B cell (primary cell): Measurements from ENCODE around the gene ACSL1. TPM values are rescaled to one million over a fixed set of nuclear protein-coding genes. Genes with fewer than 3 reads are reported as not detected.
"Not testable (repeated sequence)": the region's sequence is repeated elsewhere in the genome, so short reads cannot be mapped to it uniquely, and the experiment has no call there.

Experiments
- ATAC-seq: fragments of 200-7000 bp; cut with Tn5 transposase; one replicate; pipeline ENCODE4 v1.10.0; 2021; ENCODE audit warnings: low read depth, mild to moderate bottlenecking, moderate number of reproducible peaks, moderate library complexity
- CTCF ChIA-PET: fragments of 350-600 bp; sonication (Branson Sonifier 250); formaldehyde crosslinking; loops from one replicate; lab custom pipeline; 2021; ENCODE audit warnings: antibody characterized with exemption, inconsistent platforms; lab: Charles Lee
- POLR2A ChIA-PET: fragments of 350-600 bp; sonication (Branson Sonifier 250); formaldehyde crosslinking; loops from one replicate; lab custom pipeline; 2021; ENCODE audit warnings: antibody characterized with exemption; lab: Charles Lee
- DNase-seq: peaks from one replicate; pipeline ENCODE4 v3.0.0; 2013
- H2AFZ ChIP-seq: 2 replicates; pipeline ENCODE4 v1.6.1; 2012; ENCODE audit warnings: mild to moderate bottlenecking, low read depth, low read length; ENCODE audit not compliant: insufficient read depth, poor library complexity, severe bottlenecking
- H3K27ac ChIP-seq, 2 donors: 1 replicate in 1 of 2; 2 replicates in 1 of 2; pipeline ENCODE4 v1.5.1; 2012 to 2013; ENCODE audit warnings: low read length in 2 of 2, mild to moderate bottlenecking in 2 of 2, moderate library complexity in 1 of 2
- H3K27me3 ChIP-seq, 4 experiments: fragments of 200-600 bp in 1 of 4; sonication (generic) in 1 of 4; replicated peaks in 1 of 4; 1 replicate in 2 of 4; 2 replicates in 2 of 4; pipeline versions ENCODE4 v1.6.1 to v1.7.0; 2013 to 2016; ENCODE audit warnings: low read length in 3 of 4, mild to moderate bottlenecking in 2 of 4, mixed read lengths in 1 of 4, moderate library complexity in 1 of 4; ENCODE audit not compliant: insufficient read depth in 4 of 4, control insufficient read depth in 3 of 4; ENCODE audit errors: control extremely low read depth in 1 of 4
- H3K36me3 ChIP-seq, 2 experiments: replicated peaks in 1 of 2; 1 replicate in 1 of 2; 2 replicates in 1 of 2; pipeline versions ENCODE4 v1.6.1 to v1.7.1; 2013; ENCODE audit warnings: low read length in 1 of 2; ENCODE audit not compliant: insufficient read depth in 2 of 2, control insufficient read depth in 1 of 2; ENCODE audit errors: control extremely low read depth in 1 of 2, extremely low read depth in 1 of 2
- H3K4me1 ChIP-seq, 2 donors: fragments of 200-600 bp in 1 of 2; sonication (generic) in 1 of 2; 1 replicate in 1 of 2; 2 replicates in 1 of 2; pipeline versions ENCODE4 v1.5.1 to v1.6.1; 2013 to 2017; ENCODE audit warnings: low read length in 2 of 2; ENCODE audit not compliant: control insufficient read depth in 2 of 2, insufficient read depth in 2 of 2
- H3K4me2 ChIP-seq: replicated peaks from 2 replicates; pipeline ENCODE3; 2012; ENCODE audit warnings: mild to moderate bottlenecking, low read depth, low read length; ENCODE audit not compliant: poor library complexity, severe bottlenecking
- H3K4me3 ChIP-seq, 5 experiments: fragments of 200-600 bp in 1 of 5; sonication (generic) in 1 of 5; 1 replicate in 3 of 5; 2 replicates in 2 of 5; pipeline versions ENCODE4 v1.5.1 to v1.7.0; 2011 to 2016; ENCODE audit warnings: low read length in 4 of 5, mild to moderate bottlenecking in 4 of 5, low read depth in 2 of 5, control low read depth in 1 of 5, moderate library complexity in 1 of 5; ENCODE audit not compliant: insufficient read depth in 1 of 5; ENCODE audit errors: control extremely low read depth in 1 of 5, extremely low read depth in 1 of 5
- H3K79me2 ChIP-seq: fragments of 200-600 bp; sonication (generic); one replicate; pipeline ENCODE4 v1.6.0; 2016; ENCODE audit warnings: low read length; ENCODE audit not compliant: control insufficient read depth, insufficient read depth
- H3K9ac ChIP-seq: fragments of 200-600 bp; sonication (generic); 2 replicates; pipeline ENCODE4 v1.6.1; 2017; ENCODE audit warnings: mild to moderate bottlenecking, low read length, moderate library complexity
- H3K9me3 ChIP-seq, 3 donors: one replicate each; pipeline versions ENCODE4 v1.6.1 to v1.7.1; 2013; ENCODE audit warnings: low read length in 2 of 3; ENCODE audit not compliant: control insufficient read depth in 2 of 3, insufficient read depth in 1 of 3; ENCODE audit errors: control extremely low read depth in 1 of 3
- H4K20me1 ChIP-seq: 2 replicates; pipeline ENCODE4 v1.6.0; 2012; ENCODE audit warnings: mild to moderate bottlenecking, low read length; ENCODE audit not compliant: insufficient read depth, control insufficient read depth, poor library complexity, severe bottlenecking
- H3K27ac Mint-ChIP-seq: one replicate; pipeline ENCODE4 v1.8.0; 2021; ENCODE audit warnings: mixed read lengths
- H3K27me3 Mint-ChIP-seq: one replicate; pipeline ENCODE4 v1.8.0; 2021; ENCODE audit warnings: mixed read lengths
- H3K4me1 Mint-ChIP-seq: one replicate; pipeline ENCODE4 v1.8.0; 2021; ENCODE audit warnings: mixed read lengths
- H3K4me3 Mint-ChIP-seq: one replicate; pipeline ENCODE4 v1.8.0; 2021; ENCODE audit warnings: mixed read lengths
- H3K9me3 Mint-ChIP-seq: one replicate; pipeline ENCODE4 v1.8.0; 2022; ENCODE audit warnings: mixed read lengths; ENCODE audit not compliant: insufficient read depth
- CTCF ChIP-seq: fragments of 200-600 bp; IDR thresholded peaks from one replicate; pipeline ENCODE4 v1.8.0; 2022; ENCODE audit warnings: antibody characterized with exemption, mild to moderate bottlenecking
- EZH2 ChIP-seq: IDR thresholded peaks from 2 replicates; pipeline ENCODE4 v1.6.1; 2012; ENCODE audit warnings: borderline replicate concordance, low read depth, mild to moderate bottlenecking, moderate library complexity, low read length; ENCODE audit not compliant: insufficient read depth, poor library complexity, severe bottlenecking
- whole genome bisulfite sequencing: methylation state at CpG from one replicate; pipeline ENCODE4 v1.1.5; 2013; ENCODE audit warnings: missing lambda C conversion rate; ENCODE audit not compliant: insufficient coverage; 5-methylcytosine and 5-hydroxymethylcytosine counted together
- intact Hi-C: fragments of 100-400 bp; cut with micrococcal nuclease; formaldehyde crosslinking; loops from one replicate; pipeline ENCODE4 v1.10.0; 2022
- polyA plus RNA-seq: library from polyadenylated mRNA; depleted of rRNA; stranded (reverse); fragments of >200 nt; gene quantifications from 2 replicates; pipeline ENCODE4 v1.2.3, GENCODE V29; 2012
- total RNA-seq, 2 donors: library from RNA; stranded (reverse); fragments of 120-200 nt in 1 of 2; gene quantifications; 1 replicate in 1 of 2; 2 replicates in 1 of 2; pipeline versions ENCODE4 v1.2.3 to v1.2.4, GENCODE V29; 2013 to 2022

The ACSL1 gene
- total and polyA plus RNA-seq, 2 donors (not counting 1 experiment from before 2014, with no cell fraction given) = 6.6 to 31.8 TPM

- no peak for DNase-seq
- no peak for ATAC-seq
- no peaks in the 10 kb centered on the region for H3K27me3 Mint-ChIP-seq
- 99% methylated on average over 8 of the region's 10 CpGs for WGBS
- H3K27ac ChIP-seq = no peak overlapping the region
- ChIA-PET CTCF (interaction anchor here (0.9 kb wide), 1 partner anchor 21 kb away, joined by 3 read pairs; no protein-coding TSS in a partner anchor), POLR2A (interaction anchor here (1.4 kb wide), 1 partner anchor 10 kb away, joined by 3 read pairs; the partner anchor contains the start of gene CENPU)
- no peak overlapping the region for H2AFZ ChIP-seq
- no peak overlapping the region for H3K4me3 ChIP-seq
- intact Hi-C loops = loop anchor here (2.0 to 10.0 kb wide), 2 partner anchors 261 to 1291 kb away; no protein-coding TSS in a partner anchor
- H3K4me1 ChIP-seq = peaks cover 8 to 15% of the 10 kb centered on the region in 2 donors
- no peak overlapping the region for H3K9ac ChIP-seq
- no peaks in the 10 kb centered on the region for H3K79me2 ChIP-seq
- H4K20me1 ChIP-seq = no peaks in the 10 kb centered on the region
- peaks cover 19% of the 10 kb centered on the region for H3K4me1 Mint-ChIP-seq
- TF ChIP-seq CTCF (no peak), EZH2 (no peak)
- no peak overlapping the region for H3K27ac Mint-ChIP-seq
- peaks cover 0 to 5% (median 0%) of the 10 kb centered on the region in 3 donors for H3K9me3 ChIP-seq
- H3K4me2 ChIP-seq = no peak overlapping the region
- H3K9me3 Mint-ChIP-seq = no peaks in the 10 kb centered on the region
- no peaks in the 10 kb centered on the region for H3K27me3 ChIP-seq
- H3K36me3 ChIP-seq = no peaks in the 10 kb centered on the region
- no peak overlapping the region for H3K4me3 Mint-ChIP-seq
Observed at GRCh38 chr4:184744236-184744635, 81.5 kb downstream of the ACSL1 start.

GRCh38 chr4:184743650-184744049, 82.1 kb downstream of the ACSL1 start:
- no peak overlapping the region for H3K27ac ChIP-seq
- Mint-ChIP-seq H3K27ac (no peak overlapping the region), H3K27me3 (no peaks in the 10 kb centered on the region), H3K9me3 (no peaks in the 10 kb centered on the region), H3K4me1 (peaks cover 19% of the 10 kb centered on the region), H3K4me3 (no peak overlapping the region)
- no peak overlapping the region for H3K9ac ChIP-seq
- H2AFZ ChIP-seq = no peak overlapping the region
- no peaks in the 10 kb centered on the region for H3K27me3 ChIP-seq
- POLR2A ChIA-PET = interaction anchor here (1.4 kb wide), 1 partner anchor 10 kb away, joined by 3 read pairs; the partner anchor contains the start of gene CENPU
- H3K4me1 ChIP-seq = peaks cover 8 to 15% of the 10 kb centered on the region in 2 donors
- no peak overlapping the region for H3K4me2 ChIP-seq
- H3K36me3 ChIP-seq = no peaks in the 10 kb centered on the region
- CTCF ChIA-PET = interaction anchor here (0.9 to 1.0 kb wide), 3 partner anchors 9 to 262 kb away, joined by 3 read pairs; partner anchors contain the start of gene CENPU
- peaks cover 0 to 5% (median 0%) of the 10 kb centered on the region in 3 donors for H3K9me3 ChIP-seq
- ATAC-seq (no peak), DNase-seq (no peak)
- TF ChIP-seq CTCF = no peak
- TF ChIP-seq EZH2 = no peak
- no peaks in the 10 kb centered on the region for H3K79me2 ChIP-seq
- 80% methylated on average over 3 of the region's 4 CpGs for WGBS
- H3K4me3 ChIP-seq = no peak overlapping the region
- H4K20me1 ChIP-seq = no peaks in the 10 kb centered on the region
- intact Hi-C loops = loop anchor here (2.0 to 10.0 kb wide), 2 partner anchors 261 to 1291 kb away; no protein-coding TSS in a partner anchor

GRCh38 chr4:184741651-184742050, 84.1 kb downstream of the ACSL1 start:
- H3K4me1 ChIP-seq = peaks cover 8 to 15% of the 10 kb centered on the region in 2 donors
- H3K4me2 ChIP-seq, DNase-seq, ATAC-seq, H3K79me2 ChIP-seq, H3K36me3 ChIP-seq, H3K4me3 ChIP-seq, H4K20me1 ChIP-seq, H3K27me3 Mint-ChIP-seq, H3K9ac ChIP-seq, H3K9me3 Mint-ChIP-seq, H3K27ac Mint-ChIP-seq, H3K27me3 ChIP-seq, H3K9me3 ChIP-seq, H2AFZ ChIP-seq, H3K27ac ChIP-seq, H3K4me3 Mint-ChIP-seq, POLR2A ChIA-PET: not testable (repeated sequence)
- no CpG with 5 or more reads among the region's 1 CpG for WGBS
- intact Hi-C loops = loop anchor here (10.0 kb wide), 1 partner anchor 1293 kb away; no protein-coding TSS in a partner anchor
- CTCF ChIA-PET = interaction anchor here (0.8 to 1.4 kb wide), 4 partner anchors 11 to 477 kb away, joined by 3 to 4 read pairs (median 3); no protein-coding TSS in a partner anchor
- peaks cover 18% of the 10 kb centered on the region for H3K4me1 Mint-ChIP-seq
